Measurements from ENCODE around the gene ST3GAL5.
"Not testable (repeated sequence)": the region's sequence is repeated elsewhere in the genome, so short reads cannot be mapped to it uniquely, and the experiment has no call there.

Gene ST3GAL5

DNA sequence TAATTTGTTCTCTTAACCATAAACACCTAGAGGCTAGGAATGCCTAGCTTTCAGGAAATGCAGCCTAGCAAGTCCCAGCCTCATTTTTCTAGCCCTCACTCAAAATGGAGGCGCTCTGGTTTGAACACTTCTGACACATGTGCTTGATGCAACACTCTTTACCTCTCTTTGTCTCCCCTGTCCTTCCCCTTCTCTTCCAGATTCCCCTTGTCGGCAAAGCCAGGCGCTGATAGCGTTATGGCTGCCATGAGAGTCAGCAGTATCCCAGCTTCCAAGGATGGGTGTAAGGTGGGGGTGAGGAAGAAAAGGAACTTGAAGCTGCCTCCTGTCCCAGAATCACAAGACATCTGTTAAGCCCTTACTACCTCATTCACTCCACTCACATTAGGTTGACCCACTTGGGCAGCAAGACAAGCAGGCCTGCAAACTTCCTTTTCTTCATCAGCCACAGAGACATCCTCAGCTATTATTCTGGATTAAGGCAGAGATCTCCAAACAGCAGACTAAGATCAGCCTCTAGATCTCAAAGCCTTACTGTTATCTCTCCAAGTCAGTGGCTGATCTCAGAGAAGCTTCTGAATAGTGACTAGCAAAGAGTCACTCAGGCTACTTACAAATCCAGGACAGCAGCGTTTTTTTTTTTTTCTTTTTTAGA is 1.9 kb upstream of the ST3GAL5 start:
- no peak for DNase-seq

DNA sequence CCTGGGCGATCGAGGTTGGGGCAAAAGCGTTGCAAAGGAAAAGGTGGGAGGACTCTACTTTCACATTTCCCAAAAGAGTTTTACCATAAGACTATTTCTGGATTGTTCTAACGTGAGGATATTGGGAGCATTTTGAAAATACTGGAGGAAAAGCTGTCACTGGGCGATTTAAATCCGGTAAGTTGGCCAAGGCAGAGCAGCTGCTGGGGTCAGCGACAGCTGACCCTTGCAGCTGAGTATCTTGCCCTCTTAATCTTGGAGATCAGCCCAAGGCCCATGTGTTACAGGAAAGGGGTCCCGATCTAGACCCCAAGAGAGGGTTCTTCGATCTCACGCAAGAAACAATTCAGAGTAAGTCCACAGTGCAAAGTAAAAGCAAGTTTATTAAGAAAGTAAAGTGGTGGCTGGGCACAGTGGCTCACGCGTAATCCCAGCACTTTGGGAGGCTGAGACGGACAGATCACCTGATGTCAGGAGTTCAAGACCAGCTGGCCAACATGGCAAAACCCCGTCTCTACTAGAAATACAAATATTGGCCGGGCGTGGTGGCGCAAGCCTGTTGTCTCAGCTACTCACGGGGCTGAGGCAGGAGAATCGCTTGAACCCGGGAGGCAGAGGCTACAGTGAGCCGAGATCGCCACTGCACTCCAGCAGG is 964 bp upstream of the ST3GAL5 start:
- no peak for DNase-seq

DNA sequence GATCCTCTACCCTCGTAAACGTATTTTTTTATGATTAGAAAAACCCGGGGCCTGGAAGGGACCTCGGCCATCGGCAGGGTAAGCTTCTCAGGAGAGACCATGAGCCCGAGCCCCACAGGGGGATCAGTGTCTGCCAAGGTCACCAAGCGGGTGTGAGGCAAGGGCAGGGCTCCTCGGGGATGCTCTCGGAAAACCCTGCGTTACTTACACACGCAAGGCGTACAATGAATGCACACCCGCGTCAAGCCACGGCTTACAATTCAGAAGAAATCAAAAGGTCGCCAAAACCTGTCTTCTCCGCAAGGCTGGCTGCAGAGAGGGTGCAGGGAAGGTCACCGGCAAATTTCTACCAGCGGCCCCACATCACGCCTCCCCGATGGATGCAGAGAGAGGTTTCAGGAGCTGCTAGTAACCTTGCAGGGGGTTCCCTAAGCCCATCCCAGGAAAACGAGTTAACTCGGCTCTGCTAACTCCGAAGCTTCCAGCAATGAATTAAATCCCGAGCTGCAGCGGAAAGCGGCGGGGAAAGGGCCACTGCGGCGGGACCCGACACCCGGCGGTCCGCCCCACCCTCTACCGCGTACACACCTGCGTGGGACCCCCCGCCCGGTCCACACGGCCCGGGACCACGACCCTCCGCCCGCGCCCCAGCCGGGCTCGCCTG is 638 bp downstream of the ST3GAL5 start:
- no peak for DNase-seq

DNA sequence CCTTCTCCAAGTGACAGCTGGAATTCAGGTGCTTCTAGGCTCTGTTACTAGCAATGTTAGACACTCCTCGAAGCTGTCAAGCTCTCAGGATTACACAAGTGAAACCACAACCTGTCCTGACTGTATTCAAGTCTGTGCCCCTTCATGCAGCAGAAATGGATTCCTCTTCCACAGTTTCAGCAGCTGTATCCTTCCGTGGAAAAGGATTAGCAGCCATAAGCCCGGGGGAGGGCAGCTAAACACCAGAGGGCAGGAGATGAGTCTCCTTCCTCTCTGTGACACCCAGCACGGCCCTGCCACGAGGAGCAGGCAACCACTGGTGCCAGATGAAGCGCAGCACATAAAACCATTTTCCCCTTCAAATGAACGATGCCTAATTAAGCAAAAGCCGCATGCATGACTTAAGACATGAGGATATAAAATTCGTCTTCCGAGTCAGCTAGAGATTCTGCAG is 1.2 kb downstream of the ST3GAL5 start:
- DNase-seq, result no peak

DNA sequence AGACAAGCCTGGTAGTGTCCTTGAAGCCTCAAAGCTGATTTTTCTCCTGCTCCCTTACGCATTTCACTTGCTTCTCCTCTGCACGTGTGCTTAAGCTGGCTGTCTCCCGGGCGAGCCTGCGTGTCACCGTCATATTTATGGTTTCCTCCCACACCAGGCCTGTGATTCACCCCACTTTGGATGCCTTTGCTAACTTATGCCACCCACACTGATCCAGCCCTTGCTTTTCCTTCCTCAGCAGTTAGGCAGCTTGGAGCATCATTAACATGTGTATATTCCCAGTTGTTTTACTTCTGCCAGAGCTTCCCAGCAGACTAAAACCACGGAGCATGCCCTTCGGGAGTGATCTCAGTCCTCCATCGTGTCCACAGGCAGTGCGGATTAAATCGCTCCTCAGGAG is 2.2 kb downstream of the ST3GAL5 start:
- no peak for DNase-seq

DNA sequence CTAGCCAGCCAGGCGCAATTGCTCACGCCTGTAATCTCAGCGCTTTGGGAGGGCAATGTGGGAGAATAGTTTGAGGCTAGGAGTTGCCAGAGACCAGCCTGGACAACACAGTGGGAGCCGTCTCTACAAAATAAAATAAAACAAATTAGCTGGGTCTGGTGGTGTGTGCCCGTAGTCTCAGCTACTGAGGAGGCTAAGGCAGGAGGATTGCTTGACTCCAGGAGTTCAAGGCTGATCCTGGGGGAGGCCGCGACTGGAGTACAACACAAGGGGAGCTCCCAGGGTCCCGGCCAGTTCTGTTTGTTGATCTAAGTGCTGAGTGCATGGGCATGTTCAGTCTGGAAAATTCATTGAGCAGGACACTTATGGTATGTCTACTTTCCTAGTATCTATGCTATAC is 2.6 kb downstream of the ST3GAL5 start:
- DNase-seq, result no peak

DNA sequence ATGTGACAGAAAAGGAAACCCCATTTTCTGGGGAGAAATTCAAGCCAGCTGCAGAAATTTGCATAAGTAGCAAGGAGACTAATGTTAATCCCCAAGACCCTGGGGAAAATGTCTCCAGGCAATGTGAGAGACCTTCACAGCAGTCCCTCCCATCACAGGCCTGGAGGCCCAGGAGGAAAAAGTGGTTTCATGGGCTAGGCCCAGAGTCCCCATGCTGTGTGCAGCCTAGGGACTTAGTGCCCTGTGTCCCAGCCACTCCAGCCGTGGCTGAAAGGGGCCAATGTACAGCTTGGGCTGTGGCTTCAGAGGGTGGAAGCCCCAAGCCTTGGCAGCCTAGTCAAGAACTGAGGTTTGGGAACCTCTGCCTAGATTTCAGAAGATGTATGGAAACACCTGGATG is 7.0 kb downstream of the ST3GAL5 start:
- not testable (repeated sequence) for DNase-seq

DNA sequence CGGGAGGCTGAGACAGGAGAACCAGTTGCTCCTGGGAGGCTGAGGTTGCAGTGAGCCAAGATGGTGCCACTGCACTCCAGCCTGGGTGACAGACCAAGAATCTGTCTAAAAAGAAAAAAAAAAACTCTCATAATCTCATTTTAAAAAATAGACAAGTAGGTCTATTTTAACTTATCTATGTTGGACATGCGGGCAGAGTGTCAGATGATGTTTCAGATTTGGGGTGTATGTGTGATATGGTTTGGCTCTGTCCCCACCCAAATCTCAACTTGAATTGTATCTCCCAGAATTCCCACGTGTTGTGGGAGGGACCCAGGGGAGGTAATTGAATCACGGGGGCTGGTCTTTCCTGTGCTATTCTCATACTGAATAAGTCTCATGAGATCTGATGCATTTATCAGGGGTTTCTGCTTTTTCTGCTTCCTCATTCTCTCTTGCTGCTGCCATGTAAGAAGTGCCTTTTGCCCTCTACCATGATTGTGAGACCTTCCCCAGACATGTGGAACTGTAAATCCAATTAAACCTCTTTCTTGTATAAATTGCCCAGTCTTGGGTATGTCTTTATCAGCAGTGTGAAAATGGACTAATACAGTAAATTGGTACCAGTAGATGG is 8.0 kb downstream of the ST3GAL5 start:
- not testable (repeated sequence) for DNase-seq

DNA sequence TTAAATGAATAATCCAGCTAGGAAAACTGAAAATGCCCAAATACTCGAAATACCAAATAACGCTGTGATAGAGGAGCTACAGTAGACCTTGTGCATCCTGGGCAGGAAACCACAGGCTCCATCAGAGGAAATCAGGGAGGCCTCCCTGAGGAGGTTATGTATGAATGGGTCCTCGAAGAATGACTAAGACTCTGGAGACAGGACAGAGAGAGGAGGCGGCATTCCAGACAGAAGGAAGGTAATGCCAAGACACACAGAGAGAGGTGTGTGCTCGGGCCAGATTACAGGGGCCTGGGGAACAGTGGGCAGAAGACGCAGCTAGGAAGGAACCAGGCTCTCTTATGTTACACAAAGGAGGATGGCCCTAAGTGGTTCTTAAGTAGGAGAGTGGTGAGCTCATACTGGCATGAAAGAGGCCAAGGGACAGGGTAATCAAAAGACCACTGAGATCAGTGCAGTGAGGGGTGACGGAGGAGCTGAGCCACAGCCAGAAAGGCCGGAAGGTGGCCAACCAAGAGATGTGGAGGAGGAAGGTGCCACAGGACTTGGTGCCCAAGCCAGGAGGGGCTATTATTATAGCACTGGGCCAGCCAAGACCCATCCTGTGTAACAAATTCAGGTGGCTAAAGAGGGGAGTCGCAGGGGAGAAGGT is 9.9 kb downstream of the ST3GAL5 start:
- no peak for DNase-seq

DNA sequence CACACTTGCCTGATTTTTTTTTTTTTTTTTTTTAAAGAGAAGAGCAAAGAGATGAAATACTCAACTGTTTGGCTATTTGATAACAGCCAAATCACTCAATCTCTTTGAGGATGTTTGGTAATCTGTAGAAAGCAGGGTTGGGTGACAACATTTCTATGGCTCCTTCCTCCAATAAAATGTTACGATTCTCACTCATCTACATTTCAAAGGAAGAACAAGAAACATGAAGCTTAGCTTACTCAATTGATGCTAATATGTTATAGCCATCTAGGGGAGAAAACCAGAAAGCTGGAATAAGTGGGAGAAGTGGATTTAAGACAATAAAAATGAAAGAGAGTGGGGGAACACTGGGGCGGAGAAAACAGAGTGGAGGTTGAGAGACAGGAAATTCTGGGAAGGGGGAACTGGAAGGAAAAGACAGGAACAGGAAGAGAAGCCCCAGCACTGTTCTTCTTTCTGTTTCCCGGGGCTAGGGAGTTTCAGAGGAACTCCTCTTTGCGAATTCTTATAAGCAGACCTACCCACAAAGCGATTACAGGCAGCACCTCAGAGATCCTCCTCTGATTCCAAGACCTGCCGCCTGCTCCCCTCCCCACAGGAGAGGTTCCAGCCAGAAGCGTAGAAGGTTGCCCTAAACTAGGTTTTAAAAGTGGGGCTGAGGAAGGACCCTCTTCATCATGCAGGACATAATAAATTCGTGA is 13.3 kb downstream of the ST3GAL5 start:
- no peak for DNase-seq

DNA sequence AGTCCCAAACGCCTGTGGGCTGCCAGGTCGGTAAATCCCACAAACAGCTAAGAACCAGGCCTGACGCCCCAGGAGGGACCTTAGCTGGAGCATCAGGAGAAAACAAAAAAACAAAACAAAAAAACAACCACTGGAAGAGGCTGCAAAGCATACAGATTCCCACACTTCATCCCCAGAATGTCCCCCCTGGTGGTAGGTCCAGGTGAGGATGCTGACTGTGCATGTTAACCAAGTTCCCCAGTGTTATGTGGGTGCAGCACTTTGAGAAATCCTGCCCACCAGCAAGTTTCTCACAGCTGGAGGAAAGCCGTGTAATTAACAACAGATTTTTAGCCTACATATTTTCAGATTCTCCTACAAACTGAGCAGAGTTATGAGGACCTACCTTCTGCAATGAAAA is 15.1 kb downstream of the ST3GAL5 start:
- DNase-seq, result no peak

DNA sequence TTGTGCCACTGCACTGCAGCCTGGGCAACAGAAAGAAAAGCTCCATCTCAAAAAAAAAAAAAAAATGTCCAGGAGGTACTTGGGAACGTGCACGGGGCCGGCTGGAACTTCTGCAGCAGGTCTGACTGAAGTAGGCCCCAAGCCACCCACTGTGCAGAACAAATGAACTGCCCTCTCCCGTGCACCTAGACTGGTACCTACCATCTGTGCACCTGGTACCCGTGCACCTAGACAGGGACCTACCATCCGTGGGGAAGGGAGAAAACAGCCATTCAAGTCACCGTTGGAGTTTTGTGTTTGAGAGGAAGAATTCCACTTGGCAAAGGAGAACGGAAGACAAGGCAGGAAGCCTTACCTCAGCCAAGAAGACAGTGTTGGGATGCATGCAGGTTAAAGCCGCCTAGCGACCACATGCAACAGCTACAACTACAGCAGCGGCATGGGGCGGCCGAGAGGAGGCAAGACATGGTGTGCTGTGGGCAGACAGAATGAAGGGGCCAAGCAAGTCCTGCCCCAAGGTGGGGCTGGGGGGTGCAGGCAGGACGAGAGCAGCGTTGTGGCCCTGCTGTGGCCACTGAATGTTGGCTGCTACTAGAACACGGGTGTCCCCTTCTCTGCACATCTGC is 16.1 kb downstream of the ST3GAL5 start:
- no peak for DNase-seq

DNA sequence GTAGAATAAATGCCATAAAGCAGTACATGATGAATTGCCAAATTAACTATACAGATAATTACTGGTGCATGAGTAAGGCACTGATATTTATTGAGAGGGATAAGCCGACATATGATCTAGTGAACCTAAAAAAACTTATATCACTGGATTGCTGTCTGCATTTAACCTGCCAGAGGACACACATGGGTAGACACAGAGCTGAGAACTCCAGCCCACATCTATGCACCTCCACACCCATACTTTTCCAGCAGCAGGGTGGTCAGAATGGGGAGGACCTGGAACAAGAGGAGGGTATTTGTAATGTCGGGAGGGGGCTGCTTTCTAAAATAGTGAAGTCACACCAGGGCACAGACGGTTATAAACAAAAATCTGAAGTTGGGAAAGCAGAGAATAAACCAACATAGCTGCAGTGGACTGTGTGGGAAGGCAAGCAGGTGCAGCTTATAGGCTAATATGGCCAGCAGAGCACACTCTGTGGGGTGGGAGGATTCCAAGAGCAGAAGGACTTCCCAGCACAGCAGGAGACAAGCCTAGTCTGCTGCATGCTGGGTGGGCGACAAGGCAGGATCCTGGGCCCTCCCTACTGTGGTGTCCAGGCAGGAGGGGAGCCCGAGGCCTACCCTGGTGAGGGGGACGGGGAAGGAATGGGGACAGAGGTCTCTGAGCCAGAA is 17.2 kb downstream of the ST3GAL5 start:
- DNase-seq, result no peak

DNA sequence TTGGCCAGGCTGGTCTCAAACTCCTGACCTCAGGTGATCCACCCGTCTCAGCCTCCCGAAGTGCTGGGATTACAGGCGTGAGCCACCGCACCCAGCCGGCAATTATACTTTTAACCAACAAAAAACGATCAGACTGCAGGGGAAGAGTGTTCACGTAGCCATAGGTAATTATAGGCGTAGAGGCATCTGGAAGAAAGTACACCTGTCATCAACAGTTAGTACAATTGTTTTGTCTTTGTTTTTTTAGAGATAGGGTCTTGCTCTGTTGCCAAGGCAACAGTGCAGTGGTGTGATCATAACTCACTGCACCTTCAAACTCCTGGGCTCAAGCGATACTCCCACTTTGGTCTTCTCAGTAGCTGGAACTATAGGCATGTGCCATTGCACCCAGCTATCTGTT is 20.0 kb downstream of the ST3GAL5 start:
- DNase-seq, result no peak

DNA sequence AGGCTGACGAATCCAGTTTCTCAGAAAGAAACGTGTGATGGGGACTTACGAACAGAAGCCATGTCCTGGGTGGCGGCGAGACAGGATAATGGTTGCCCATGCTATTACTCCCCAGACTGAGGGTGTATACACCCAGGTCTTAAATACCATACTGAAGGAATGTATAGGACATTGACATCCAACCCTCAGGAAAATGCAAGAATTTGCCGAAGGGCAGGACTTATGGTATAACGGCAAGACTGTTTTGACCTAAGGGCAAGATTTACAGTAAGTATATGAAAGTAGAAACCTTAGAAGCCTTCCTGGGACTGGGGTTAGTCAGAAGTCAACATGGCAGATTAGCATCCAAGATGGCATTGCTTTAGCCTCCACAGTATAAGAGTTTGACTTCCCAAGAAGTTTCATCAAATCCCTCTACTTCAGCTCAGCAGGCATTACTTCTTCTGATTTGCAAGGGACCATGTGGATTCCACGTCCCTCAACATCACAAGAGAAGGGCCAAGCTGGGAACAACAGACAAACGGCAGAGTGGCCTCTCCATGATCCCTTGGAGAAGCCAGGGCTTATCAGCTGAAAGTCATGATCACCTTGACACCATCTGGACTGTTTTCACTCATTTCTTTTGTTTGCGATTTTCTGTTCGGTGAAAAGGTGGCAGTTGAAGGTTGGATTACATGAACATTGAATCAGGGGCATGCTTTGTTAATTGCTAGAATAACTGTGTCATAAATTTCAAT is 21.1 kb downstream of the ST3GAL5 start:
- no peak for DNase-seq

DNA sequence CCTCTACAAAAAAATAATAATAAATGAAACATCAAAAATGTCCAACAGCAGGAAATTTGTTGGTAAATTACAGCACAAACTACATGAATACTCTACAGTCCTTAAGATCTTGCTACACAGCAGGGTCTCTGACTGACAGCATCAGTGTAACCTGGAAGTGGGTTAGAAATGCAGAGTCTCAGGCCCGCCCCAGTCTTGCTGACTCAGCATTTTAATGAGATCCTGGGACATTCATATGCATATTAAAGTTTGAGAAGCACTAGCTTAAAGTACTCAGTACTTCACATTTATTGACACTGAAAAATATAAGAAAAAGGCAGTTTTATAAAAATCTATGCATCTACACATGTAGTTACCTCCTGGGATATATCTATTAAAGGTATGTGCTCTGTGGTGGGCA is 21.7 kb downstream of the ST3GAL5 start:
- DNase-seq, result no peak

DNA sequence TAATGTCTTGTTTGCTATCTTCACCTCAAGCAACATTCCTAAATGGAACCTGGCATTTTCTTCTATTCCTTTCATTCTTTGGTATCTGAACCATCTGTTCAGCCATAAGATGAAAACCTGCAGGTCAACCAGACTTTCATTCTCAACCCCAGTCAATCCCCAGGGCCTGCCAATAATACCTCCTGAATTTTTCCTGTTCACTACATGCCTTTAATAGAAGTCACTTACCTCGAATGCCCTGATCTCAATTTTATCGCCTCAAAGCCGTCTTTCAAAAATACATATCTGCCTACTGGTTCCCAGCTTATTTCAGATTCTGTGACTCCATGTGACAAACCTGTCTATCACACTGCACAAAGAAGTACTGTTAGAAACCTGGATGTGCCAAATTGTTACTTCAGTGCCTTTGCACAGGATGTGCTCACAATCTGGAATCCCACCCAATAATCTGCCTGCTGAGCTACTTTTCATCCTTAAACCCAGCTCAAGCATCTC is 22.6 kb downstream of the ST3GAL5 start:
- no peak for DNase-seq

DNA sequence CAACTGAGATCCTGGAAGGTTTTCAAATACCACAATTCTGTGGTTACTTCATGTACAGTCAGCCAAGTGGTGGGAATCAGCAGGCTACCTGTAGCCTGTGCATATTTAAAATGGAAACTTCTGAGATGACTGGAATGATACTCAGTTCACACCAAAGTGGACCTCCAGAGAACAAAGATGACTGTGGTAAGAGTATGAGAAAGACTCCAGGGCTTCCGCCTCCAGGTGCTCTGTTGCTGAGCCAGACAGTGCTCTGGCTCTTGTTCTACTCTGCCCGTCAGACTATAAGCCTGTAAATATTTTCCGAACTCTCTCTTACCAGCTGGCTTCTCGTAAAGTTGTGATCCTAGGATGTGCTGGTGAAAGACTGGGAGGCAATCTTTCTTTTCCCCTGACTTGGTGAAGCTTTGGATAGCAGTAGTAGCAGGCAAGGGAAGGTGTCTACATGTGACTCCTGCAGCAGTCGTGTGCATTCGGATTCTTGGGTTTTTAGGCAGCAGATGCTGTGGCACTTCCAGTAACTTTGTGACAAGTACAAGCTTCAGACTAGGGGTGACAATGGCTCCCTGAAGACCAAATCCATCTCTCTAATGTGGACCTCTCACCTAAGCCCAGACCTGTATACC is 23.1 kb downstream of the ST3GAL5 start:
- no peak for DNase-seq

DNA sequence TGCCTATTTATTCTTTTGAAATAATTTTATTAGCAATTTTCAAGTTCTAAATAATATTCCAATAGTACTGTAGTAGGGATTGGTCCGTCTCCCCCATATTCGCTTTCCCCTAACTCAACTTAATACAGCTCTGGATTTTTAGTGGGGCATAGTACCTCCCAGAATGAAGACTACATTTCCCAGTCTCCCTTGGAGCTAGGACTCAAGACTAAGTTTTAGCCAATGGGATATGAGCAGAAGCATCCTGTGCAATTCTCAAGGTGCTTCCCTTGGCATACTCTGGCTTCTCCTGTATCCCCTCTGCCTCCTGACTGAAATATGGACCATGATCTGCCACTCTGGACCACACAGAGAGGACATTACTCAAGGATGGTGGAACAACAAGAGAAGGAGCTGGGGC is 24.1 kb downstream of the ST3GAL5 start:
- no peak for DNase-seq

DNA sequence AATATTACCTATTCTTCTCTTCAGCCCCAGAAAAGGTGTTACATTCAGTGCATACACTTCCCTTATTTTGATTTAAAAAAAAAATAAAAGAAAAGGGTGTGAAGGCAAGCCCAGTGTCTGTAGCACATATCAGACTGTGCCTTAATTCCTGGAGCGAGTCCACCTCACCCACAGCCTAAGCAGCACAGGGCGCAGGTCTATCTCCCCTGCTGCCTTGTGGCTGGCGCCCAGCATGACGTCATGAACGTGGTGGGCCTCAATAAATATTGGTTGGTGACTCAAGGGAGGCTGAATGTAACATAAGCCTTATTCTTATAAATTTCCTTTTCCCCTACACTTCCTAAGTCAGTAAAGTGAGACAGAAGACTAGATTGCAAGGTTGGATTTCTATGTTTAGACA is 26.4 kb downstream of the ST3GAL5 start:
- no peak for DNase-seq
